ENCODE data around the gene TNFSF15. TPM values are rescaled to one million over a fixed set of nuclear protein-coding genes. Genes with fewer than 3 reads are reported as not detected.

TNFSF15 gene
- total RNA-seq, 1 donor from 2014 or later = 0.37 TPM

GRCh38 chr9:114851306-114851705, 45.5 kb upstream of the TNFSF15 start:
- H3K27ac Mint-ChIP-seq (ENCODE audit: unreplicated experiment) = peak overlapping the region; percentile 87
- H3K27me3 Mint-ChIP-seq (ENCODE audit: low read depth) = no peaks in the 10 kb centered on the region
- DNase-seq (ENCODE audit: low spot score) = no peak
- no peak overlapping the region for H3K4me3 Mint-ChIP-seq (ENCODE audit: unreplicated experiment)
- peaks cover 52% of the 10 kb centered on the region for H3K4me1 Mint-ChIP-seq (ENCODE audit: low read depth)
- peaks cover 3% of the 10 kb centered on the region for H3K9me3 Mint-ChIP-seq (ENCODE audit: low read depth)
- TF ChIP-seq CTCF (IDR thresholded peaks at IDR 0.05) = no peak
- H3K36me3 Mint-ChIP-seq (ENCODE audit: low read depth) = no peaks in the 10 kb centered on the region

- H3K4me3 Mint-ChIP-seq (ENCODE audit: unreplicated experiment) = no peak overlapping the region
- no peaks in the 10 kb centered on the region for H3K36me3 Mint-ChIP-seq (ENCODE audit: low read depth)
- peaks cover 48% of the 10 kb centered on the region for H3K4me1 Mint-ChIP-seq (ENCODE audit: low read depth)
- TF ChIP-seq CTCF (IDR thresholded peaks at IDR 0.05) = no peak
- peak overlapping the region; percentile 87 for H3K27ac Mint-ChIP-seq (ENCODE audit: unreplicated experiment)
- no peaks in the 10 kb centered on the region for H3K27me3 Mint-ChIP-seq (ENCODE audit: low read depth)
- peaks cover 3% of the 10 kb centered on the region for H3K9me3 Mint-ChIP-seq (ENCODE audit: low read depth)
- DNase-seq (ENCODE audit: low spot score) = no peak
These were observed 45.0 kb upstream of the TNFSF15 start for GRCh38 chr9:114850871-114851270.

DNA sequence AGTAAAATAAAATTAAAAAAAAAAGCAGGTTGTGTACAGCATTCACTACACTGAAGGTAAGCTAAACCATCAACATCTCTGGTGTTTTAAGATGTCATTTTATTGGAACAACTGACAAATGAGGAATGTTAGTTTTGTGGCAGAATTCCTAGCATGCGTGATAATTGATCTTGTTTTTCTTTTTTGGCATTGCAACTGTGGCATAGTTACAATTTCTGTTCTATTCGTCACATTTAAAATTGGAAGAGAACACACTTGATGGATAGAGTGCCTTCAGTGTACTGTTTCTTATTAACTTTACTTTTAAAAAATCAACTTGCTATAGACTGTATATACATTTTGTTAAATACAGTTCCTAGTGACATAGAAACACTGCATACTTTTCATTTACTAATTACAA, 43.6 kb upstream of the TNFSF15 start:
- DNase-seq (ENCODE audit: low spot score) = no peak
- H3K4me1 Mint-ChIP-seq (ENCODE audit: low read depth) = peaks cover 42% of the 10 kb centered on the region
- TF ChIP-seq CTCF (IDR thresholded peaks at IDR 0.05) = no peak
- no peak overlapping the region for H3K4me3 Mint-ChIP-seq (ENCODE audit: unreplicated experiment)
- no peaks in the 10 kb centered on the region for H3K36me3 Mint-ChIP-seq (ENCODE audit: low read depth)
- H3K27ac Mint-ChIP-seq (ENCODE audit: unreplicated experiment) = peak overlapping the region; percentile 87
- H3K27me3 Mint-ChIP-seq (ENCODE audit: low read depth) = no peaks in the 10 kb centered on the region
- peaks cover 3% of the 10 kb centered on the region for H3K9me3 Mint-ChIP-seq (ENCODE audit: low read depth)

- peaks cover 38% of the 10 kb centered on the region for H3K4me1 Mint-ChIP-seq (ENCODE audit: low read depth)
- H3K4me3 Mint-ChIP-seq (ENCODE audit: unreplicated experiment) = no peak overlapping the region
These were observed 41.9 kb upstream of the TNFSF15 start for GRCh38 chr9:114847492-114848417.

GRCh38 chr9:114845373-114845772, 39.5 kb upstream of the TNFSF15 start:
- Mint-ChIP-seq H3K9me3 (ENCODE audit: low read depth) (peaks cover 16% of the 10 kb centered on the region), H3K36me3 (ENCODE audit: low read depth) (peaks cover 4% of the 10 kb centered on the region), H3K27ac (ENCODE audit: unreplicated experiment) (no peak overlapping the region), H3K4me1 (ENCODE audit: low read depth) (peaks cover 15% of the 10 kb centered on the region), H3K4me3 (ENCODE audit: unreplicated experiment) (no peak overlapping the region), H3K27me3 (ENCODE audit: low read depth) (no peaks in the 10 kb centered on the region)
- no peak for TF ChIP-seq CTCF (IDR thresholded peaks at IDR 0.05)
- no peak for DNase-seq (ENCODE audit: low spot score)

More at GRCh38 chr9:114847492-114848417, 41.9 kb upstream of the TNFSF15 start:
- no peak for DNase-seq (ENCODE audit: low spot score)
- no peak for TF ChIP-seq CTCF (IDR thresholded peaks at IDR 0.05)
- Mint-ChIP-seq H3K27ac (ENCODE audit: unreplicated experiment) (no peak overlapping the region), H3K27me3 (ENCODE audit: low read depth) (no peaks in the 10 kb centered on the region), H3K9me3 (ENCODE audit: low read depth) (peaks cover 2% of the 10 kb centered on the region), H3K36me3 (ENCODE audit: low read depth) (no peaks in the 10 kb centered on the region)

All from chondrocyte (in vitro differentiated cells).